HepG2 (cell line): ENCODE measurements around the gene ASAP2. TPM values are rescaled to one million over a fixed set of nuclear protein-coding genes. Genes with fewer than 3 reads are reported as not detected.

ENCODE experiments used
- ATAC-seq: fragments of 200-7000 bp; cut with Tn5 transposase; 3 replicates; pipeline ENCODE4 v1.9.1; 2020; ENCODE audit warnings: mild to moderate bottlenecking, moderate library complexity
- BruUV-seq: library from RNA; stranded (reverse); fragments of 400-500 nt; replicated peaks from 2 replicates; lab custom pipeline; 2021; lab: Mats Ljungman, UMichigan
- CTCF ChIA-PET: fragments of 300-600 bp; formaldehyde crosslinking; extraction: SDS; loops from one replicate; lab custom pipeline; 2021; ENCODE audit warnings: low total read pairs, inconsistent platforms, low intra/inter-chr PET ratio; lab: Yijun Ruan, JAX
- POLR2A ChIA-PET: fragments of 350-600 bp; sonication (Branson Sonifier 250); formaldehyde crosslinking; loops from one replicate; lab custom pipeline; 2020; ENCODE audit warnings: antibody characterized with exemption, inconsistent platforms; lab: Yijun Ruan, JAX
- DNase-seq: peaks from one replicate; pipeline ENCODE4 v3.0.0-alpha.2; 2015; ENCODE audit warnings: low spot score
- FAIRE-seq: peaks from 3 replicates; lab custom pipeline; 2011; peaks lifted over from hg19 to GRCh38; lab: Jason Lieb, UNC
- H2AFZ ChIP-seq: one replicate; pipeline ENCODE4 v1.6.1; 2011; ENCODE audit warnings: low read length, inconsistent platforms
- H3K27ac ChIP-seq: fragments of 300-600 bp; 3 replicates; pipeline ENCODE4 v1.8.0; 2011; ENCODE audit warnings: mixed run types, mild to moderate bottlenecking, mixed read lengths, low read length, inconsistent platforms; ENCODE audit not compliant: insufficient read depth; ENCODE audit errors: extremely low read length
- H3K27me3 ChIP-seq, 2 experiments: fragments of 200-600 bp in 1 of 2; 2 replicates in 1 of 2; 3 replicates in 1 of 2; pipeline versions ENCODE4 v1.6.0 to v1.8.0; 2011; ENCODE audit warnings: low read length in 2 of 2, mild to moderate bottlenecking in 2 of 2, moderate library complexity in 2 of 2, inconsistent platforms in 1 of 2; ENCODE audit not compliant: insufficient read depth in 2 of 2, control insufficient read depth in 1 of 2
- H3K36me3 ChIP-seq, 2 experiments: fragments of 200-600 bp in 1 of 2; replicated peaks in 1 of 2; 2 replicates in 1 of 2; 3 replicates in 1 of 2; pipeline versions ENCODE4 v1.5.1 to v1.8.0; 2011; ENCODE audit warnings: low read length in 2 of 2, inconsistent platforms in 1 of 2; ENCODE audit not compliant: insufficient read depth in 2 of 2, control insufficient read depth in 1 of 2
- H3K4me1 ChIP-seq: 2 replicates; pipeline ENCODE4 v1.5.1; 2012; ENCODE audit warnings: low read length, inconsistent platforms; ENCODE audit not compliant: insufficient read depth
- H3K4me2 ChIP-seq: 2 replicates; pipeline ENCODE4 v1.6.0; 2011; ENCODE audit warnings: low read depth, low read length, inconsistent platforms
- H3K4me3 ChIP-seq, 3 experiments: fragments of 200-600 bp in 1 of 3; sonication (generic), shearing (Covaris generic) in 1 of 3; replicated peaks in 1 of 3; 2 replicates each; pipeline ENCODE4 v1.5.1; 2011 to 2016; ENCODE audit warnings: low read length in 3 of 3, inconsistent platforms in 2 of 3, low read depth in 2 of 3, mild to moderate bottlenecking in 2 of 3, control low read depth in 1 of 3, mixed read lengths in 1 of 3; ENCODE audit not compliant: insufficient read depth in 1 of 3
- H3K79me2 ChIP-seq: one replicate; pipeline ENCODE4 v1.6.1; 2011; ENCODE audit warnings: low read length, inconsistent platforms; ENCODE audit not compliant: insufficient read depth
- H3K9ac ChIP-seq: 2 replicates; pipeline ENCODE4 v1.6.0; 2011; ENCODE audit warnings: mild to moderate bottlenecking, low read depth, low read length, inconsistent platforms; ENCODE audit not compliant: insufficient read depth
- H3K9me3 ChIP-seq: 2 replicates; pipeline ENCODE4 v1.5.1; 2012; ENCODE audit warnings: mild to moderate bottlenecking, low read length
- H4K20me1 ChIP-seq: 2 replicates; pipeline ENCODE4 v1.6.0; 2011; ENCODE audit warnings: inconsistent platforms, mild to moderate bottlenecking, low read length, moderate library complexity; ENCODE audit not compliant: insufficient read depth
- AHR ChIP-seq: IDR thresholded peaks from 2 replicates; pipeline ENCODE4 v1.6.1; 2018; ENCODE audit warnings: missing genetic modification reagents, missing compliant biosample characterization
- ARNTL ChIP-seq: sonication (generic); formaldehyde crosslinking; IDR thresholded peaks from 2 replicates; pipeline ENCODE4 v1.4.0; 2020; ENCODE audit warnings: mild to moderate bottlenecking, missing genetic modification reagents
- BORCS8-MEF2B ChIP-seq: sonication (generic); formaldehyde crosslinking; IDR thresholded peaks from 2 replicates; pipeline ENCODE4 v1.8.0; 2022; ENCODE audit warnings: mild to moderate bottlenecking, missing genetic modification reagents
- ETS1 ChIP-seq: sonication (generic); formaldehyde crosslinking; IDR thresholded peaks from 2 replicates; pipeline ENCODE4 v1.4.0; 2020; ENCODE audit warnings: missing genetic modification reagents
- HDAC6 ChIP-seq: fragments of 200-600 bp; sonication (generic); IDR thresholded peaks from 2 replicates; pipeline ENCODE4 v1.7.0; 2017; ENCODE audit warnings: mild to moderate bottlenecking, antibody characterized with exemption, low read length, low read depth
- IRF1 ChIP-seq: sonication (generic); formaldehyde crosslinking; IDR thresholded peaks from 2 replicates; pipeline ENCODE4 v1.4.0; 2020; ENCODE audit warnings: low read depth, mild to moderate bottlenecking, missing genetic modification reagents
- POLR2A ChIP-seq, 2 experiments: IDR thresholded peaks; 2 replicates each; pipeline ENCODE4 v1.6.1; 2011; ENCODE audit warnings: low read depth in 2 of 2, low read length in 2 of 2, mild to moderate bottlenecking in 1 of 2, moderate library complexity in 1 of 2; ENCODE audit not compliant: insufficient read depth in 1 of 2
- POLR2G ChIP-seq: fragments of 200-400 bp; formaldehyde crosslinking; IDR thresholded peaks from 2 replicates; pipeline ENCODE4 v1.6.1; 2018; ENCODE audit warnings: mild to moderate bottlenecking, low read depth, low read length, moderate library complexity
- RXRA ChIP-seq: sonication (generic); formaldehyde crosslinking; IDR thresholded peaks from 2 replicates; pipeline ENCODE4 v1.5.1; 2020; ENCODE audit warnings: missing genetic modification reagents
- THRA ChIP-seq: sonication (generic); formaldehyde crosslinking; IDR thresholded peaks from 2 replicates; pipeline ENCODE4 v1.4.0; 2020; ENCODE audit warnings: missing genetic modification reagents, borderline replicate concordance
- ZBTB38 ChIP-seq: sonication (generic); formaldehyde crosslinking; IDR thresholded peaks from 2 replicates; pipeline ENCODE4 v1.5.1; 2020; ENCODE audit warnings: mild to moderate bottlenecking, missing genetic modification reagents
- ZUFSP ChIP-seq: sonication (generic); formaldehyde crosslinking; IDR thresholded peaks from 2 replicates; pipeline ENCODE4 v1.9.0; 2021; ENCODE audit warnings: missing genetic modification reagents, mild to moderate bottlenecking, borderline replicate concordance
- WGBS: methylation state at CpG from one replicate; pipeline ENCODE4 v1.1.6; 2017; ENCODE audit warnings: low lambda C conversion rate; 5-methylcytosine and 5-hydroxymethylcytosine counted together
- in situ Hi-C: cut with HindIII; loops from 2 replicates; pipeline ENCODE4 v1.10.0; 2017; ENCODE audit warnings: low pct_unique_long_range_greater_than_20kb; ENCODE audit not compliant: extremely low pct_ligation_motif_present
- intact Hi-C: fragments of 100-400 bp; cut with micrococcal nuclease; formaldehyde crosslinking; loops from one replicate; pipeline ENCODE4 v1.10.0; 2022; ENCODE audit not compliant: unreplicated experiment
- polyA plus RNA-seq, 8 experiments: library from polyadenylated mRNA; depleted of rRNA in 3 of 8; stranded (reverse) in 7 of 8; unstranded in 1 of 8; fragments of >200 nt; fragmentation: Illumina TruSeq in 4 of 8; extraction: Trizol in 4 of 8; gene quantifications; 2 replicates each; pipeline versions ENCODE4 v1.2.1 to v1.2.3, GENCODE V29; 2011 to 2016; ENCODE audit warnings: low read depth in 4 of 8, missing spikeins in 1 of 8, mixed read lengths in 1 of 8; ENCODE audit not compliant: insufficient read depth in 1 of 8
- total RNA-seq, 5 experiments: library from RNA; depleted of rRNA; stranded (reverse); fragments of >200 nt; fragmentation: Illumina TruSeq; extraction: Trizol; gene quantifications; 2 replicates each; pipeline ENCODE4 v1.2.3, GENCODE V29; 2016; ENCODE audit warnings: low read depth in 1 of 5

Gene ASAP2
- total and polyA plus RNA-seq, 2 of the 13 experiments (the other 11 are each of a cell fraction or from before 2014, with no cell fraction given), result 7.3 to 22.3 TPM

- Histone ChIP-seq H3K4me1 (peaks cover 21% of the 10 kb centered on the region), H4K20me1 (no peaks in the 10 kb centered on the region), H3K4me2 (no peak overlapping the region), H3K36me3 (peaks cover 1 to 5% of the 10 kb centered on the region in 2 experiments; a peak in 2 of 5 replicates), H3K9ac (no peak overlapping the region), H2AFZ (no peak overlapping the region), H3K79me2 (peaks cover 16% of the 10 kb centered on the region), H3K27ac (no peak overlapping the region), H3K27me3 (no peaks in the 10 kb centered on the region), H3K4me3 (no peak overlapping the region), H3K9me3 (no peaks in the 10 kb centered on the region)
- peak; percentile 25; the same call in 1 of the 3 replicates for ATAC-seq
- intact Hi-C loops, result no loop called here
- POLR2A ChIA-PET, result interaction anchor here (0.6 kb wide), 1 partner anchor 21 kb away, joined by 3 read pairs; no protein-coding TSS in a partner anchor
- CTCF ChIA-PET, result no interaction called here
- in situ Hi-C loops, result no loop called here
- no peak for FAIRE-seq
- 87% methylated on average over 3 of the region's 3 CpGs for WGBS
- no TSS peak for BruUV-seq
- no peak for DNase-seq
- TF ChIP-seq ARNTL (CRISPR knock-in tag) (no peak), IRF1 (CRISPR knock-in tag) (no peak), ZBTB38 (CRISPR knock-in tag) (0 out of 2 replicates have a peak, but pooled peaks have one; percentile 13)
Measured at GRCh38 chr2:9275399-9275798, 68.8 kb downstream of the ASAP2 start.

- ATAC-seq (no peak), FAIRE-seq (no peak), DNase-seq (no peak)
- WGBS, result 97% methylated on average over 2 of the region's 2 CpGs
- H3K36me3 ChIP-seq, result peaks cover 3 to 5% of the 10 kb centered on the region in 2 experiments; a peak in 2 of 5 replicates
- peaks cover 21% of the 10 kb centered on the region for H3K4me1 ChIP-seq
- peaks cover 16% of the 10 kb centered on the region for H3K79me2 ChIP-seq
- intact Hi-C loops, result no loop called here
- H3K27ac ChIP-seq, result no peak overlapping the region
- H3K4me2 ChIP-seq, result no peak overlapping the region
- ChIA-PET CTCF (no interaction called here), POLR2A (interaction anchor here (0.6 kb wide), 1 partner anchor 22 kb away, joined by 3 read pairs; no protein-coding TSS in a partner anchor)
- H3K4me3 ChIP-seq, result no peak overlapping the region
- no peaks in the 10 kb centered on the region for H4K20me1 ChIP-seq
- H3K27me3 ChIP-seq, result no peaks in the 10 kb centered on the region
- no peak overlapping the region for H2AFZ ChIP-seq
- H3K9ac ChIP-seq, result no peak overlapping the region
- BruUV-seq, result no TSS peak
- H3K9me3 ChIP-seq, result no peaks in the 10 kb centered on the region
- in situ Hi-C loops, result no loop called here
- TF ChIP-seq ETS1 (CRISPR knock-in tag) (no peak), ZUFSP (CRISPR knock-in tag) (no peak), THRA (CRISPR knock-in tag) (no peak), HDAC6 (no peak), BORCS8-MEF2B (CRISPR knock-in tag) (no peak), POLR2A (IDR thresholded peaks at IDR 0.05; ENCODE audit: insufficient read depth in 1 of 2, low read depth in 2 of 2, low read length in 2 of 2) (no peak), RXRA (CRISPR knock-in tag) (no peak), POLR2G (no peak), AHR (CRISPR knock-in tag) (no peak)
Measured at GRCh38 chr2:9276074-9276473, 69.5 kb downstream of the ASAP2 start.
